ENCODE data around the gene MRPL54.
"Not testable (repeated sequence)": the region's sequence is repeated elsewhere in the genome, so short reads cannot be mapped to it uniquely, and the experiment has no call there.

MRPL54 gene

GRCh38 chr19:3752492-3752891 lies 10.0 kb upstream of the MRPL54 start:
- DNase-seq: no peak
- Histone ChIP-seq H3K36me3 (peaks cover 45 to 82% (median 56%) of the 10 kb centered on the region in 3 donors), H3K4me1 (no peaks in the 10 kb centered on the region), H3K27me3 (peaks cover 0 to 3% of the 10 kb centered on the region in 2 donors), H3K9me3 (no peaks in the 10 kb centered on the region), H3K4me3 (no peak overlapping the region), H3K27ac (no peak overlapping the region)
- TF ChIP-seq, protein P1, sequence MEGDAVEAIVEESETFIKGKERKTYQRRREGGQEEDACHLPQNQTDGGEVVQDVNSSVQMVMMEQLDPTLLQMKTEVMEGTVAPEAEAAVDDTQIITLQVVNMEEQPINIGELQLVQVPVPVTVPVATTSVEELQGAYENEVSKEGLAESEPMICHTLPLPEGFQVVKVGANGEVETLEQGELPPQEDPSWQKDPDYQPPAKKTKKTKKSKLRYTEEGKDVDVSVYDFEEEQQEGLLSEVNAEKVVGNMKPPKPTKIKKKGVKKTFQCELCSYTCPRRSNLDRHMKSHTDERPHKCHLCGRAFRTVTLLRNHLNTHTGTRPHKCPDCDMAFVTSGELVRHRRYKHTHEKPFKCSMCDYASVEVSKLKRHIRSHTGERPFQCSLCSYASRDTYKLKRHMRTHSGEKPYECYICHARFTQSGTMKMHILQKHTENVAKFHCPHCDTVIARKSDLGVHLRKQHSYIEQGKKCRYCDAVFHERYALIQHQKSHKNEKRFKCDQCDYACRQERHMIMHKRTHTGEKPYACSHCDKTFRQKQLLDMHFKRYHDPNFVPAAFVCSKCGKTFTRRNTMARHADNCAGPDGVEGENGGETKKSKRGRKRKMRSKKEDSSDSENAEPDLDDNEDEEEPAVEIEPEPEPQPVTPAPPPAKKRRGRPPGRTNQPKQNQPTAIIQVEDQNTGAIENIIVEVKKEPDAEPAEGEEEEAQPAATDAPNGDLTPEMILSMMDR (IDR thresholded peaks at IDR 0.05): no peak
- intact Hi-C loops (cut with DNase I; ENCODE audit: low total_unique reads): no loop called here

- no peak overlapping the region for H3K4me3 ChIP-seq
- no peaks in the 10 kb centered on the region for H3K27me3 ChIP-seq
- no peaks in the 10 kb centered on the region for H3K9me3 ChIP-seq
- H3K4me1 ChIP-seq: peaks cover 0 to 4% (median under 1%) of the 10 kb centered on the region in 4 donors
- TF ChIP-seq, protein P1 (IDR thresholded peaks at IDR 0.05): no peak
- no peak for DNase-seq
- H3K27ac ChIP-seq: no peak overlapping the region
- intact Hi-C loops (cut with DNase I; ENCODE audit: low total_unique reads): no loop called here
- H3K36me3 ChIP-seq: peaks cover 45 to 95% (median 64%) of the 10 kb centered on the region in 3 donors
Measured at GRCh38 chr19:3753631-3754410, 8.7 kb upstream of the MRPL54 start.

GRCh38 chr19:3757705-3758104 lies 4.8 kb upstream of the MRPL54 start:
- H3K9me3 ChIP-seq; H3K4me3 ChIP-seq; intact Hi-C loops (cut with DNase I; ENCODE audit: low total_unique reads); DNase-seq; H3K27me3 ChIP-seq; H3K27ac ChIP-seq: not testable (repeated sequence)
- peaks cover 0 to 30% (median 28%) of the 10 kb centered on the region in 4 donors for H3K4me1 ChIP-seq
- peaks cover 15 to 70% (median 41%) of the 10 kb centered on the region in 3 donors for H3K36me3 ChIP-seq

GRCh38 chr19:3758297-3758696 lies 4.2 kb upstream of the MRPL54 start:
- intact Hi-C loops (cut with DNase I; ENCODE audit: low total_unique reads): not testable (repeated sequence)

DNA sequence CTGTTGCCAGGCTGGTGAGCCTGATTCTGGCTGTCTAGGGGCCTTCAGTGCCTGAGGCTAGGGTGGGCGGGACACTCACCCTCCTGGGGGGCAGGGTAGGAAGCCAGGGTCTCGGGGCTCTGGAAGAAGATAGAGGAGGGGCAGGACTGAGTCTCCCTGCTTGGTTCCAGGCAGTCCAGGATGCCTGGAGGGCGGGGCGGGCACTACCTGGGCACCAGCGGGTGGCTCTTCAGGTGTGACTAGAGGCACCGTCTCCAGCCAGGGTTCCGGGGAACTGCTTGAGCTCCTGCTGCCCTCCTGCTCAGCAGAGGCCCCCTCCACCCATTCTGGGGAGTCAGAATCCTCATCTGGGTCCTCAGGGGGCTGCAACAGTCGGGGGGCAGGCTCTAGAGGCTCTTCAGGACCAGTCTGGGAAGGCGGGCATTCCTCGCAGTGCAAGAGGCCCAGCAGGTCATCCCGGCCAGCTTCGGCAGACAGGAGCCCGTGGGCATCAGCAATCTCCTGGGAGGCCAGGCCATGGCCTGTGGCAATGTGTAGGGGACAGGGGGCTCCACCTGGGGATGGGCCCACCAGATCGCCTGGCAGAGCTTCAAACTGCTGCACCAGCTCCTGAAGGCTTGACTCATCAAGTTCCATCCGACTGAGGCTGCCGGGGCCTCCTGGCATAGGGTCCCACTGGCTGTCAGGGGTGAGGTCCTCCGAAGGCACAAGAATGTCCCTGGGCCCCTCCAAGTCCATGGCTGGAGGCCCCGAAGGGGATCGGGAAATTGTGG lies 2.8 kb upstream of the MRPL54 start:
- intact Hi-C loops (cut with DNase I; ENCODE audit: low total_unique reads): loop anchor here (10.0 kb wide), 1 partner anchor 205 kb away; no protein-coding TSS in a partner anchor
- no peaks in the 10 kb centered on the region for H3K27me3 ChIP-seq
- no peak overlapping the region for H3K4me3 ChIP-seq
- no peaks in the 10 kb centered on the region for H3K9me3 ChIP-seq
- no peak for DNase-seq
- peaks cover 0 to 43% (median 35%) of the 10 kb centered on the region in 4 donors for H3K4me1 ChIP-seq
- peaks cover 0 to 51% (median 24%) of the 10 kb centered on the region in 3 donors for H3K36me3 ChIP-seq
- no peak overlapping the region for H3K27ac ChIP-seq
- TF ChIP-seq, protein P1 (IDR thresholded peaks at IDR 0.05): no peak

More at GRCh38 chr19:3758297-3758696, 4.2 kb upstream of the MRPL54 start:
- peaks cover 12 to 64% (median 35%) of the 10 kb centered on the region in 3 donors for H3K36me3 ChIP-seq
- DNase-seq, H3K27ac ChIP-seq, H3K4me3 ChIP-seq, H3K27me3 ChIP-seq, H3K9me3 ChIP-seq: not testable (repeated sequence)
- peaks cover 0 to 34% (median 32%) of the 10 kb centered on the region in 4 donors for H3K4me1 ChIP-seq

DNA sequence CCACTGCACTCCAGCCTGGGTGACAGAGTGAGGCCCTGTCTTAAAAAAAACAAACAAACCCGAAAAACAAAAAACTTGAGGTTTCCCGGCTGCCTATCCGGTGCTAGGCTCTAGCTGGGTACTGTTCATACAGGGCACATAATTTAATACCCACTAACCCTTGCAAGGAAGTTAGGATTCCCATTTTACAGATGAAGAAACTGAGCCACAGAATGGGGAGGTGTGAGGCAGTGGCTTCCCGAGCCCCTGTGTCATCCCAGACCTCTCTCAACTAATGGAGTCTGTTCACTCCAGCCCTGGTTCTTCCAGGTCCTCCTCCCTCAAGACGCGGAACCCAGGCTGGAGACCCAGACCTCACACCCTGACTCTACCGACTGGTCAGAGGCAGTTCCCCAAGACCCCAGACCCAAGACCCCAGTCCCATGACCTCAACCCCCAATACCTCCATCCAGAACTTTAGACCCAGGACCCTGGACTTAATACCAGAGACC lies 1.6 kb upstream of the MRPL54 start:
- Histone ChIP-seq H3K27ac (peak overlapping the region; percentile 78 to 99), H3K9me3 (no peaks in the 10 kb centered on the region), H3K27me3 (no peaks in the 10 kb centered on the region), H3K36me3 (peaks cover 0 to 51% (median 29%) of the 10 kb centered on the region in 3 donors), H3K4me3 (peak overlapping the region; percentile 77 to 92), H3K4me1 (peaks cover 0 to 43% (median 35%) of the 10 kb centered on the region in 4 donors)
- intact Hi-C loops (cut with DNase I; ENCODE audit: low total_unique reads): loop anchor here (10.0 kb wide), 1 partner anchor 204 kb away; no protein-coding TSS in a partner anchor
- TF ChIP-seq, protein P1 (IDR thresholded peaks at IDR 0.05): no peak
- no peak for DNase-seq

All from tibial artery (tissue), 4 donors.